ENCODE data around the gene BMP8A.

Gene BMP8A

GRCh38 chr1:39545531-39545930 is 54.1 kb downstream of the BMP8A start:
- no peak overlapping the region for H3K27ac Mint-ChIP-seq
- no peak for ATAC-seq
- H3K36me3 Mint-ChIP-seq (ENCODE audit: low read depth), result peaks cover 41% of the 10 kb centered on the region
- no peaks in the 10 kb centered on the region for H3K27me3 Mint-ChIP-seq
- DNase-seq, result no peak
- H3K9me3 Mint-ChIP-seq, result no peaks in the 10 kb centered on the region
- H3K4me3 Mint-ChIP-seq, result no peak overlapping the region
- H3K4me1 Mint-ChIP-seq, result no peaks in the 10 kb centered on the region

DNA sequence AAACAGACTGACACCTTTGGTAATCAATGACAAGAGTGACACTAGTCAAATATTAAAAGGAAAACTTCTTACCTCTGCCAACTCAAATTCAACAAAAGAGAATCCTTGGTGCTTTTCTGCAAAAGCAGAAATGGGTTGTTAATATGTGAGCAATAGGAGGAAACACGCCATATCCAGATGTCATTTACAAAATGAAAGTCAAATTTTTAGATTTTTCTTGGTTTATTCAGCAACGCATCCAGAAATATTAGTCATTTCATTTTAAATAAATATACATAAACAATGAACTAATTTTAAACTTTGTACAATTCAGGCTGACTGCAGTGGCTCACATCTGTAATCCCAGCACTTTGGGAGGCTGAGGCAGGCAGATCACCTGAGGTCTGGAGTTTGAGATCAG is 62.8 kb downstream of the BMP8A start:
- no peak for ATAC-seq
- DNase-seq, result no peak
- H3K4me1 Mint-ChIP-seq, result peaks cover 7% of the 10 kb centered on the region
- H3K9me3 Mint-ChIP-seq, result no peaks in the 10 kb centered on the region
- peaks cover 23% of the 10 kb centered on the region for H3K36me3 Mint-ChIP-seq (ENCODE audit: low read depth)
- H3K27me3 Mint-ChIP-seq, result no peaks in the 10 kb centered on the region
- no peak overlapping the region for H3K4me3 Mint-ChIP-seq
- H3K27ac Mint-ChIP-seq, result no peak overlapping the region

DNA sequence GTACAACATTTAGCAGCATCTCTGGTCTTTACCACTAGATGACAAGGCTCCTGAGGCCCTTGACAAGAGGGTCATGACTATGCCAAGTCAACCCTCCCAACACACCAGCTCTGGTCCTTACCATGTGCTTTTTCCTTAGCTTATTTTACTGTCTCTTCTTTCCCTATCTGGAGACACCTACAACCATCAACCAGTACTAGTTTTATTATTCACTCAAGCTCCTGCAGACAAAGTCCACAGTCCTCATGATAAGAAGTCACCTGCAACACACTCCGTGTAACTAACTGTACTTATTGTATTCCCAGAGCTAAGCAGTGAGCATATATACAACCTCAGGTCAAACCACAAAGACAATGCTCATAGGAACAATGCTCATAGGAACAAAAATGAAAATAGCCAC is 69.8 kb downstream of the BMP8A start:
- Mint-ChIP-seq H3K9me3 (no peaks in the 10 kb centered on the region), H3K36me3 (ENCODE audit: low read depth) (peaks cover 76% of the 10 kb centered on the region), H3K4me3 (no peak overlapping the region), H3K27ac (no peak overlapping the region), H3K27me3 (no peaks in the 10 kb centered on the region), H3K4me1 (peaks cover 10% of the 10 kb centered on the region)
- DNase-seq (no peak), ATAC-seq (no peak)

- Mint-ChIP-seq H3K27me3 (no peaks in the 10 kb centered on the region), H3K9me3 (no peaks in the 10 kb centered on the region), H3K4me3 (no peak overlapping the region), H3K36me3 (ENCODE audit: low read depth) (peaks cover 90% of the 10 kb centered on the region), H3K4me1 (peaks cover 11% of the 10 kb centered on the region), H3K27ac (no peak overlapping the region)
- ATAC-seq, result no peak
- no peak for DNase-seq
Measured at GRCh38 chr1:39562886-39563285, 71.5 kb downstream of the BMP8A start.

DNA sequence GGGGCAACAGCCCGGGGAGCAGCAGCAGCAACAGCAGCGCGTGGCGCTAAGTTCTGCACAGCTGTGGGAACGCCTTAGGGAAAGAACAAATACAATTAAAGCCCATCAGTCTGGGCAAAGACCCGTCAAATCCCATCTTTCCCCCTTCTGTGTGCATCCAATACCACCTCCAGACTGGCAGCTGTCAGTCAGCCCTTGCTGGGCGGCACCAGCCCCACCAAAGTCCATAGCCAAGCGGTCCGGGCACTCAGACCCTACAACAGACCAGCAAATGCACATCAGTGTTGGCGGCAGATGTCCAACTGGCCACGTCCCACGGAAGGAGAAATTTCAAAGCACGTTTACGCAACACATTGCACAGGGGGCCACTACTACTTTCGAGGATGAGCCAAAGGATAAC is 72.2 kb downstream of the BMP8A start:
- DNase-seq, result no peak
- Mint-ChIP-seq H3K9me3 (no peaks in the 10 kb centered on the region), H3K27ac (no peak overlapping the region), H3K36me3 (ENCODE audit: low read depth) (peaks cover 92% of the 10 kb centered on the region), H3K4me1 (peaks cover 6% of the 10 kb centered on the region), H3K4me3 (no peak overlapping the region), H3K27me3 (no peaks in the 10 kb centered on the region)
- no peak for ATAC-seq

- H3K27me3 Mint-ChIP-seq, result no peaks in the 10 kb centered on the region
- no peaks in the 10 kb centered on the region for H3K9me3 Mint-ChIP-seq
- H3K4me1 Mint-ChIP-seq, result peaks cover 4% of the 10 kb centered on the region
- no peak overlapping the region for H3K4me3 Mint-ChIP-seq
- peaks cover 92% of the 10 kb centered on the region for H3K36me3 Mint-ChIP-seq (ENCODE audit: low read depth)
- no peak overlapping the region for H3K27ac Mint-ChIP-seq
- no peak for DNase-seq
- ATAC-seq, result no peak
Measured at GRCh38 chr1:39564340-39564739, 72.9 kb downstream of the BMP8A start.

- no peak overlapping the region for H3K4me3 Mint-ChIP-seq
- ATAC-seq (no peak), DNase-seq (no peak)
- no peaks in the 10 kb centered on the region for H3K9me3 Mint-ChIP-seq
- no peak overlapping the region for H3K27ac Mint-ChIP-seq
- peaks cover 4% of the 10 kb centered on the region for H3K4me1 Mint-ChIP-seq
- H3K36me3 Mint-ChIP-seq (ENCODE audit: low read depth), result peaks cover 92% of the 10 kb centered on the region
- H3K27me3 Mint-ChIP-seq, result no peaks in the 10 kb centered on the region
Measured at GRCh38 chr1:39564941-39565340, 73.5 kb downstream of the BMP8A start.

- Mint-ChIP-seq H3K27ac (peak overlapping the region; percentile 10), H3K4me1 (peaks cover 5% of the 10 kb centered on the region), H3K27me3 (no peaks in the 10 kb centered on the region), H3K4me3 (no peak overlapping the region), H3K36me3 (ENCODE audit: low read depth) (peaks cover 91% of the 10 kb centered on the region), H3K9me3 (no peaks in the 10 kb centered on the region)
- DNase-seq (no peak), ATAC-seq (no peak)
Measured at GRCh38 chr1:39566441-39567137, 75.2 kb downstream of the BMP8A start.

DNA sequence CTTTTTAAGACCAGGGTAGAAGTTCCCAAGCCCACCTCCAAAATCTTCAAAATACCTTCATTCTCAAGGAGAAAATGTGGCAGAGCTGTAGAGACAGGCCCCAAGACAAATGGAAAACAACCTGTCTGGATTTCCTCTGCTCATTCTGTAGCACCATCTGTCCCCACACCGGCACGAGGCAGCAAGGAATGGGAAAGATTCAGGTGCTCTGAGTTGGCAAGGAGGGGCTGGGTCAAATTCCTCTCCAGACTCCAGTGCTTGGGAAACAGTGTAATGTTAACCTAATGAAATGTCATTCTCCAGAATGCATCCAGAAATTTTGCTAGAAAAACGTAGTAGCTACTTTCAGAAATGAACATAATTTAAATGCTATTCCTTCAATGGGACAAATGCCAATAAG is 75.9 kb downstream of the BMP8A start:
- DNase-seq (no peak), ATAC-seq (no peak)
- peaks cover 91% of the 10 kb centered on the region for H3K36me3 Mint-ChIP-seq (ENCODE audit: low read depth)
- no peaks in the 10 kb centered on the region for H3K27me3 Mint-ChIP-seq
- H3K27ac Mint-ChIP-seq, result no peak overlapping the region
- no peaks in the 10 kb centered on the region for H3K9me3 Mint-ChIP-seq
- no peak overlapping the region for H3K4me3 Mint-ChIP-seq
- H3K4me1 Mint-ChIP-seq, result peaks cover 13% of the 10 kb centered on the region

- H3K27ac Mint-ChIP-seq, result no peak overlapping the region
- no peaks in the 10 kb centered on the region for H3K9me3 Mint-ChIP-seq
- ATAC-seq (no peak), DNase-seq (no peak)
- H3K4me3 Mint-ChIP-seq, result no peak overlapping the region
- peaks cover 91% of the 10 kb centered on the region for H3K36me3 Mint-ChIP-seq (ENCODE audit: low read depth)
- H3K27me3 Mint-ChIP-seq, result no peaks in the 10 kb centered on the region
- peaks cover 22% of the 10 kb centered on the region for H3K4me1 Mint-ChIP-seq
Measured at GRCh38 chr1:39568208-39568607, 76.8 kb downstream of the BMP8A start.

- H3K4me1 Mint-ChIP-seq, result peaks cover 30% of the 10 kb centered on the region
- no peaks in the 10 kb centered on the region for H3K9me3 Mint-ChIP-seq
- H3K4me3 Mint-ChIP-seq, result no peak overlapping the region
- ATAC-seq, result no peak
- DNase-seq, result no peak
- no peaks in the 10 kb centered on the region for H3K27me3 Mint-ChIP-seq
- H3K27ac Mint-ChIP-seq, result no peak overlapping the region
- peaks cover 92% of the 10 kb centered on the region for H3K36me3 Mint-ChIP-seq (ENCODE audit: low read depth)
Measured at GRCh38 chr1:39569034-39569433, 77.6 kb downstream of the BMP8A start.

- Mint-ChIP-seq H3K4me1 (peaks cover 41% of the 10 kb centered on the region), H3K27me3 (no peaks in the 10 kb centered on the region), H3K27ac (peak overlapping the region; percentile 63), H3K9me3 (no peaks in the 10 kb centered on the region), H3K36me3 (ENCODE audit: low read depth) (peaks cover 95% of the 10 kb centered on the region), H3K4me3 (no peak overlapping the region)
- ATAC-seq (no peak), DNase-seq (no peak)
Measured at GRCh38 chr1:39570477-39571177, 79.2 kb downstream of the BMP8A start.

GRCh38 chr1:39571178-39571483 is 79.7 kb downstream of the BMP8A start:
- peaks cover 91% of the 10 kb centered on the region for H3K36me3 Mint-ChIP-seq (ENCODE audit: low read depth)
- H3K4me1 Mint-ChIP-seq, result peaks cover 41% of the 10 kb centered on the region
- H3K4me3 Mint-ChIP-seq, result no peak overlapping the region
- no peak overlapping the region for H3K27ac Mint-ChIP-seq
- no peaks in the 10 kb centered on the region for H3K27me3 Mint-ChIP-seq
- no peaks in the 10 kb centered on the region for H3K9me3 Mint-ChIP-seq
- DNase-seq (no peak), ATAC-seq (no peak)

DNA sequence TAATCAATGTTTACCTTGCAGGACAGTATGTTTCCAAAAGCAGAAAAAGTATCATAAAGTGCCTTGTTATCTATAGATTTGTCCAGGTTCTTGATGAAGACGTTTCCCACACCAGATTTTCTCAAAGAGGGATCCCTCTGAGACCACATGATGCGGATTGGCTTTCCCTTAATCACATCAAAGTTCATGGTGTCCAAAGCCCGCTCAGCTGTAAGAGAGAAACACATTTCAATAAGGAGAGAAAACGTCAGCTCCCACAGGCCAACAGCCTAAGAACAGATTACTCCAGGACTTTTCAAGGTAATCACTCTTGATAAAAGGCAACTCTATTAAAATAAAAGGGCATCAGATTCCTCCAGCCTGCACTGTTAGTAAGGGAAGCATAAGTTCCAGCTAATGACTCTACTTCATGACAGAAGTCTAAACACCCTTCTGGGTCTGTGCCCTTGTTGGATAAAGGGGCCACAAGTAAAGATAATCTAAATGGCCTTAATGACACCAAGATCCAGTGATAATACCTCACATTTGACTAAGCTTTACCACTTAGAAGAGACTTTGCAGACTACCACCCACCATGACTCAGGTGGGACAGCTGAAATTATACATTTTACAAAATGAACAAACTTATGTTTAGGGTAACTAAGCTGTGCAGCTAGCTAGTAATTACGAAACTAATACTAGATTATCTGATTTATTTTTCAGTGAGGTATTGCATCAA is 81.1 kb downstream of the BMP8A start:
- Mint-ChIP-seq H3K27ac (peak overlapping the region; percentile 84), H3K4me1 (peaks cover 43% of the 10 kb centered on the region), H3K4me3 (peak overlapping the region; percentile 86), H3K36me3 (ENCODE audit: low read depth) (peaks cover 78% of the 10 kb centered on the region), H3K27me3 (no peaks in the 10 kb centered on the region), H3K9me3 (no peaks in the 10 kb centered on the region)
- no peak for DNase-seq
- no peak for ATAC-seq

- peaks cover 43% of the 10 kb centered on the region for H3K4me1 Mint-ChIP-seq
- ATAC-seq, result no peak
- peaks cover 74% of the 10 kb centered on the region for H3K36me3 Mint-ChIP-seq (ENCODE audit: low read depth)
- peak overlapping the region; percentile 84 for H3K27ac Mint-ChIP-seq
- peak overlapping the region; percentile 86 for H3K4me3 Mint-ChIP-seq
- no peaks in the 10 kb centered on the region for H3K27me3 Mint-ChIP-seq
- no peaks in the 10 kb centered on the region for H3K9me3 Mint-ChIP-seq
- no peak for DNase-seq
Measured at GRCh38 chr1:39573097-39573465, 81.6 kb downstream of the BMP8A start.
